Lung (tissue), 12 donors: ENCODE results near the gene KRT1. TPM values are rescaled to one million over a fixed set of nuclear protein-coding genes. Genes with fewer than 3 reads are reported as not detected.

ENCODE experiments used
- ATAC-seq: fragments of 200-7000 bp; cut with Tn5 transposase; one replicate; pipeline ENCODE4 v1.9.1; 2020; ENCODE audit warnings: moderate number of reproducible peaks; ENCODE audit not compliant: insufficient read depth, low FRiP score
- DNase-seq, 3 donors: peaks; one replicate each; pipeline ENCODE4 v3.0.0-alpha.2; 2013 to 2017
- H3K27ac ChIP-seq, 2 donors: one replicate each; pipeline ENCODE4 v1.5.1; 2013; ENCODE audit warnings: mild to moderate bottlenecking in 2 of 2, moderate library complexity in 2 of 2, control low read depth in 1 of 2, inconsistent platforms in 1 of 2, low read depth in 1 of 2, low read length in 1 of 2
- H3K27me3 ChIP-seq, 3 donors: one replicate each; pipeline ENCODE4 v1.5.1; 2013; ENCODE audit warnings: low read length in 2 of 3; ENCODE audit not compliant: control insufficient read depth in 3 of 3, insufficient read depth in 3 of 3
- H3K36me3 ChIP-seq, 4 donors: one replicate each; pipeline ENCODE4 v1.5.1; 2013; ENCODE audit warnings: low read length in 4 of 4, mild to moderate bottlenecking in 1 of 4, moderate library complexity in 1 of 4; ENCODE audit not compliant: control insufficient read depth in 4 of 4, insufficient read depth in 4 of 4
- H3K4me1 ChIP-seq, 5 donors: one replicate each; pipeline ENCODE4 v1.5.1; 2013; ENCODE audit warnings: low read length in 5 of 5, mild to moderate bottlenecking in 2 of 5, moderate library complexity in 1 of 5; ENCODE audit not compliant: control insufficient read depth in 5 of 5, insufficient read depth in 5 of 5
- H3K4me3 ChIP-seq: one replicate; pipeline ENCODE4 v1.5.1; 2013; ENCODE audit warnings: mild to moderate bottlenecking, control low read depth, moderate library complexity
- H3K9ac ChIP-seq, 2 donors: one replicate each; pipeline ENCODE4 v1.5.1; 2013; ENCODE audit warnings: low read length in 2 of 2, control low read depth in 1 of 2; ENCODE audit not compliant: insufficient read depth in 1 of 2
- H3K9me3 ChIP-seq, 4 donors: one replicate each; pipeline ENCODE4 v1.5.1; 2013; ENCODE audit warnings: low read length in 3 of 4, mild to moderate bottlenecking in 1 of 4, moderate library complexity in 1 of 4; ENCODE audit not compliant: control insufficient read depth in 4 of 4, insufficient read depth in 3 of 4
- CTCF ChIP-seq: IDR thresholded peaks from 2 replicates; pipeline ENCODE4 v1.5.1; 2012; ENCODE audit warnings: mild to moderate bottlenecking; ENCODE audit errors: control extremely low read depth, extremely low read depth
- WGBS, 2 donors: extraction: QIAGEN DNeasy Blood & Tissue Kit; methylation state at CpG; one replicate each; pipeline ENCODE4 v1.1.7; 2013; 5-methylcytosine and 5-hydroxymethylcytosine counted together
- polyA plus RNA-seq, 2 donors: library from polyadenylated mRNA; stranded (reverse); fragments of 200-250 nt; gene quantifications; one replicate each; pipeline ENCODE4 v1.2.1, GENCODE V29; 2013
- total RNA-seq, 2 donors: library from RNA; depleted of rRNA in 1 of 2; stranded (reverse); fragments of >200 nt in 1 of 2; gene quantifications; one replicate each; pipeline ENCODE4 v1.2.1, GENCODE V29; 2014 to 2021
- donor health status: control.
- donor health status: control.
- donor health status: Bipolar disorder and iron deficiency.
- donor health status: healthy.
- donor health status: DM: yes; HTN: yes; CAD: no.

The KRT1 gene
- total and polyA plus RNA-seq, 4 donors, result 0.09 to 0.82 TPM; not detected in 2

- no peaks in the 10 kb centered on the region for H3K36me3 ChIP-seq
- H3K9me3 ChIP-seq, result no peaks in the 10 kb centered on the region
- no peak overlapping the region for H3K9ac ChIP-seq
- H3K27me3 ChIP-seq, result peaks cover 4 to 36% (median 9%) of the 10 kb centered on the region in 3 donors
- TF ChIP-seq CTCF, result no peak
- no peak overlapping the region for H3K4me3 ChIP-seq
- no peak for DNase-seq
- H3K27ac ChIP-seq, result no peak overlapping the region
- no peak for ATAC-seq
- peaks cover 0 to 2% (median 0%) of the 10 kb centered on the region in 5 donors for H3K4me1 ChIP-seq
- 47 to 89% methylated on average over 2 of the region's 2 CpGs for WGBS, 2 donors
Observed at GRCh38 chr12:52697058-52697582, 16.9 kb upstream of the KRT1 start.

- ATAC-seq (no peak), DNase-seq (no peak)
- Histone ChIP-seq H3K9me3 (no peaks in the 10 kb centered on the region), H3K27me3 (peaks cover 4 to 41% (median 15%) of the 10 kb centered on the region in 3 donors), H3K9ac (no peak overlapping the region), H3K27ac (no peak overlapping the region), H3K4me1 (no peaks in the 10 kb centered on the region), H3K4me3 (no peak overlapping the region), H3K36me3 (no peaks in the 10 kb centered on the region)
- TF ChIP-seq CTCF, result no peak
- WGBS, 2 donors, result 61 to 78% methylated on average over 3 of the region's 3 CpGs
Observed at GRCh38 chr12:52696588-52696987, 16.4 kb upstream of the KRT1 start.

- no peak for DNase-seq
- peaks cover 0 to 7% (median 0%) of the 10 kb centered on the region in 5 donors for H3K4me1 ChIP-seq
- no peak overlapping the region for H3K27ac ChIP-seq
- ATAC-seq, result no peak
- H3K4me3 ChIP-seq, result no peak overlapping the region
- TF ChIP-seq CTCF, result no peak
- H3K36me3 ChIP-seq, result no peaks in the 10 kb centered on the region
- no peak overlapping the region for H3K9ac ChIP-seq
- peaks cover 4 to 53% (median 27%) of the 10 kb centered on the region in 3 donors for H3K27me3 ChIP-seq
- no peaks in the 10 kb centered on the region for H3K9me3 ChIP-seq
- 81 to 97% methylated on average over 3 of the region's 3 CpGs for WGBS, 2 donors
Observed at GRCh38 chr12:52695039-52695438, 14.8 kb upstream of the KRT1 start.

GRCh38 chr12:52694151-52694550, 13.9 kb upstream of the KRT1 start:
- no peak for DNase-seq
- Histone ChIP-seq H3K36me3 (no peaks in the 10 kb centered on the region), H3K9ac (no peak overlapping the region), H3K27me3 (peaks cover 4 to 58% (median 31%) of the 10 kb centered on the region in 3 donors), H3K9me3 (no peaks in the 10 kb centered on the region), H3K4me1 (peaks cover 0 to 7% (median 0%) of the 10 kb centered on the region in 5 donors), H3K27ac (no peak overlapping the region), H3K4me3 (no peak overlapping the region)
- ATAC-seq, result no peak
- TF ChIP-seq CTCF, result no peak
- 90 to 93% methylated on average over 6 of the region's 6 CpGs for WGBS, 2 donors
